PFSK-1 (cell line): Measurements from ENCODE around the gene DIRAS1.

Source experiments
- SIN3A ChIP-seq: IDR thresholded peaks from 2 replicates; pipeline ENCODE4 v1.6.1; 2012; ENCODE audit warnings: mild to moderate bottlenecking, low read length, moderate library complexity, borderline replicate concordance; ENCODE audit not compliant: insufficient read depth
- TAF1 ChIP-seq: IDR thresholded peaks from 2 replicates; pipeline ENCODE4 v1.6.1; 2012; ENCODE audit warnings: low read length, control low read depth, borderline replicate concordance; ENCODE audit not compliant: insufficient read depth

- TF ChIP-seq SIN3A (no peak), TAF1 (no peak)
Measured at GRCh38 chr19:2762783-2763496, 41.8 kb upstream of the DIRAS1 start.
